ENCODE measurements around the gene ITPR3.

Gene ITPR3

DNA sequence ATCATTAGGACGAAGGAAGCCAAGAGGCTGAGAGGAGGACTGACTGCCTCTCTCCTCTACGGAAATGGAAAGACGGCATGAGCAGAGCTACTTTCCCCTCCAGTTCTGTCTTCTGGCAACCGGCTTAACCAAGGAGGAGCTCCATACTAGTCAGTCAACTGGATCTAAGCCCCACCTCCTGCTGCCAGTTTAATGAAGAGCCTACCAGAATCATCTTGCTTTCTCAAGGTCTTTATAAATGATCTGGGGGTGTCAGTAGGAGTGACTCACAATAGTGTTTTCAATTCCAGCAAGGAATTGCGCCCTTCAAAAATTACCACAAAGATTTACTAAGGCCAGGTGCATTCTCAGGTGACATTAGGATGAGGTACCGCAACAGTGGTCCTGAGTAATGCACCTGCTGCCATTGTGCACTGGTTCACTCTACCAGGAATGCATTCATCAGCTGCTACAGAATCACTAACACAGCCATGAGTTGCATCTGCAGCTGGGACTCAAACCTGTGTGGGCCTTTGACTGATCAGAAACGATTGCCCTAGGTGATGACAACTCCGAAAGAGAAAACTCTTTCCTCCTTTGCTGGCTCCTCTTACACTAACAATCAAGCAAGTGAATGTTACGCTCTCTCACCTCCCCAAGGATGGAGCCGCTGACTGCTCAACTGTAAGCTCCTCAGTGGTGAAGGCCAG lies 87.5 kb downstream of the ITPR3 start:
- DNase-seq = no peak
- Histone ChIP-seq H3K27ac (no peak overlapping the region), H3K27me3 (replicated peaks) (no peaks in the 10 kb centered on the region), H3K4me3 (ENCODE audit: low read depth, low read length) (no peak overlapping the region), H3K36me3 (replicated peaks) (no peaks in the 10 kb centered on the region)
- TF ChIP-seq, protein P1, sequence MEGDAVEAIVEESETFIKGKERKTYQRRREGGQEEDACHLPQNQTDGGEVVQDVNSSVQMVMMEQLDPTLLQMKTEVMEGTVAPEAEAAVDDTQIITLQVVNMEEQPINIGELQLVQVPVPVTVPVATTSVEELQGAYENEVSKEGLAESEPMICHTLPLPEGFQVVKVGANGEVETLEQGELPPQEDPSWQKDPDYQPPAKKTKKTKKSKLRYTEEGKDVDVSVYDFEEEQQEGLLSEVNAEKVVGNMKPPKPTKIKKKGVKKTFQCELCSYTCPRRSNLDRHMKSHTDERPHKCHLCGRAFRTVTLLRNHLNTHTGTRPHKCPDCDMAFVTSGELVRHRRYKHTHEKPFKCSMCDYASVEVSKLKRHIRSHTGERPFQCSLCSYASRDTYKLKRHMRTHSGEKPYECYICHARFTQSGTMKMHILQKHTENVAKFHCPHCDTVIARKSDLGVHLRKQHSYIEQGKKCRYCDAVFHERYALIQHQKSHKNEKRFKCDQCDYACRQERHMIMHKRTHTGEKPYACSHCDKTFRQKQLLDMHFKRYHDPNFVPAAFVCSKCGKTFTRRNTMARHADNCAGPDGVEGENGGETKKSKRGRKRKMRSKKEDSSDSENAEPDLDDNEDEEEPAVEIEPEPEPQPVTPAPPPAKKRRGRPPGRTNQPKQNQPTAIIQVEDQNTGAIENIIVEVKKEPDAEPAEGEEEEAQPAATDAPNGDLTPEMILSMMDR (IDR thresholded peaks at IDR 0.05; ENCODE audit: low read depth, low read length, missing control alignments) = no peak
- in situ Hi-C loops (cut with HindIII; ENCODE audit: low pct_ligation_motif_present, low sequenced_read_pairs) = no loop called here

DNA sequence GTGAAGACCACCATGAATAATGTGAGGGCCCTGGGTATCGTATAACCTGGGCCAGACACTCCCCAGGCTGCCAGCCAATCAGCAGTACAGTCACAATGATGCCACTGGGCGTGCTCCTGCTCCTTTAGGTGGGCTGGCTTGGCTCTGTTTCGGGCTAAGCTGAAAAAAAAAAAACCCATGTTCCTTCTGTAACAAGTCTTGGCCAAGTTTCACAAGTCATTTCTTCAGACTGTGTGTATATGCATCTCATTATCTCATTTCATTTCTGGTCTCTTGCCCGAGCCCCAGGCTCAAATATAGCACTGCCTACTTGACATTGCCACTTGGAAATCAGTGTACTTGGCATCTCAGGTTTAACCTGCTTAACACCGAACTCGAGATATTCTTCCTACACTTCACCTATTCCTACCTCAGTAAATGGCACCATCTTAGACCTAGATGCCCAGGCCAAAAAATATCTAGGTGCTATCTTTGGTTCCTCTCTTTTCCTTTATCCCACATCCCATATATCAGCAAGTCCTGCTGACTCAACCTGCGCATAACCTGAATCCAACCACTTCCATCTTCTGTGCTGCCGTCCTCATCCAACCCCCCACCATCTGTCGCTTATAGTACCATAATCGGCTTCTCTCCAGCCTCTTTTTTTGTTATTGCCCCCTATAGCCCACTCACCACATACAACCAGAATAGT lies 88.6 kb downstream of the ITPR3 start:
- no peak overlapping the region for H3K4me3 ChIP-seq (ENCODE audit: low read depth, low read length)
- H3K27ac ChIP-seq = no peak overlapping the region
- TF ChIP-seq, protein P1 (IDR thresholded peaks at IDR 0.05; ENCODE audit: low read depth, low read length, missing control alignments) = no peak
- in situ Hi-C loops (cut with HindIII; ENCODE audit: low pct_ligation_motif_present, low sequenced_read_pairs) = no loop called here
- H3K36me3 ChIP-seq (replicated peaks) = no peaks in the 10 kb centered on the region
- H3K27me3 ChIP-seq (replicated peaks) = no peaks in the 10 kb centered on the region
- no peak for DNase-seq

DNA sequence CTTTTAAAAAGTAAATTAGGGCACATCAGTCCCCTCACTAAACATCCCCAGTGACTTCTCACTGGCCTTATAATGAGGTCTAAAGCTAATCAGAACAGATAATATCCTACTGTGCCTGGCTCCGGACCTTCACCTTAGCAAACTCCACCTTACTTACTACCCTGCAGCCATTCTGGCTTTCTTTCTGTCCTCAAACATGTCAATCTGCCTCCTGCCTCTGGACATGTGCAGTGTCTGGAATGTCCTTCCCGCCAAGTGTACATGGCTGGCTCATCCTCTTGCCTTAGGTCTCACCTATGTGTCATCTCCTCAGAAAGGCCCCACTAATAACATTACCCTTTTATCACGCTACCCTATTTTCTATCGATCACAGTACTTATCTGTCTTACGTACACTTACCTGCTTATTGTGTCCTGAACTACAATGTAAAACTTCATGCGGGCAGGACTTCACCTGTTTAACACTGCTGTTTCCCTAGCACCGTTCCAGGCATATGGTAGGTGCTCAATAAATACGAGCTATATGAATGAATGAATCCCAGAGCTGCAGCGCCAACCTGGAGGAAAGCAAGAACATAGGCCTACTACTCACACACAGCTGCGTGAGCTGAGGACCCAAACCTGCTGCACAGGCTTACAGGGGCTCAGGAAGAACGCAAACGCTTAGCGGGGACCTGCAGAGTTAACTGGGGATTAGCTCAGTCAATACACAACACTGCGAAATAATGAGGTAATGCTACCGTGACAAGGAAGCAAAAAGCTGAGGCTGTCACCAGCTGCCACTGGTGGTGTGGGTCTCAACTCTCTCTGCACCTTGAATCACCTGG lies 89.4 kb downstream of the ITPR3 start:
- Histone ChIP-seq H3K27ac (no peak overlapping the region), H3K36me3 (replicated peaks) (no peaks in the 10 kb centered on the region), H3K4me3 (ENCODE audit: low read depth, low read length) (peak overlapping the region; percentile 75), H3K27me3 (replicated peaks) (no peaks in the 10 kb centered on the region)
- in situ Hi-C loops (cut with HindIII; ENCODE audit: low pct_ligation_motif_present, low sequenced_read_pairs) = no loop called here
- DNase-seq = no peak
- TF ChIP-seq, protein P1 (IDR thresholded peaks at IDR 0.05; ENCODE audit: low read depth, low read length, missing control alignments) = no peak

DNA sequence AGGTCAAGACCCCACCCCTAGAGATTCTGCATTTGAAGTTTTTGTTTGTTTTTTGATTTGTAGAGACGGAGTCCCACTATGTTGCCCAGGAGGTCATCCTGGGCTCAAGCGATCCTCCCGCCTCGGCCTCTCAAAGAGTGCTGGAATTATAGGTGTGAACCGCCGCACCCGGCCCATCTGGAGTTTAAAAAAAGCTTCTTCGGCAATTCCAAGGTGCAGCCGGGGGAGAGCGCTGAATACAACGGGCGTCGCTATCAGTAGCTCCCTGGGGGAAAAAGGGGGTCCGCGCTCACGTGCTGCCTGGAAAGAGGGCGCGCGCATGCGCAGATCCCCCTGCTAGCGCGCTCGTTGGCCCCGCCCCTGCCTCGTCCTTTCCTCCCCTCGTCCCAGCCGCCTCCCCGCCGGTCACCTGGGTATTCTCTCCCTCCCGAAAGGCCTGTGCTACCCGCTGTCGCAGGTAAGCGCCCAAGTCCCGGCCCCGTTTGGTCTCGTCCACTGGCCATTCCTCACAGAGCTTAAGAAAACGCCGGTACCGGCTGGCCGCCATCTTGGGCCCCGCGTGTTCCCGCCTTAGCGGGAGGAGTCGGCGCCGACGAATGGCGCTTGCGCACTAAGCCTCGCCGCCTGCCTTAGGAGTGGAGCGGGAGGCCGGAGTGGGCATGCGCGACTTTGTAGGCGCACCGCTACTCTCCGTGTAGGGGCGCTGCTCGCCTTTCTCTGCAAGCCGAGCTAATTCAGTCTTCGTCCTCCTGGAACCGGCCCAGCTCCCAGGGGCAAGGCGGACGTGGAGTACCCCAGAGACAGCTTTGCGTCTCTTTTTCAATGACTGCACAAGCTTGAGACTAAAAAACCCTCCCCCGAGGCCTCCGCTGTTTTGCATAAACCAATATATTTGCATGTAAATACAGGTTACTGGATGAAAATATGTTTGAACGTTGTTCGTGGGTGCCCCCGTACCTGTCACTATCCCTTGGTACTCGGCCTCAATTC lies 90.3 kb downstream of the ITPR3 start, which contains the start of gene UQCC2:
UQCC2 (minus strand) TSS at position 561 of the 990 bp plus-strand sequence; CDS start at position 547, 14 bp downstream.
- H3K27ac ChIP-seq = peak within 1 kb of the TSS; percentile 78
- peak; percentile 87 for DNase-seq
- TF ChIP-seq, protein P1 (IDR thresholded peaks at IDR 0.05; ENCODE audit: low read depth, low read length, missing control alignments) = peak; percentile 74
- H3K36me3 ChIP-seq (replicated peaks) = no peaks in the 10 kb centered on the region
- in situ Hi-C loops (cut with HindIII; ENCODE audit: low pct_ligation_motif_present, low sequenced_read_pairs) = no loop called here
- H3K27me3 ChIP-seq (replicated peaks) = no peaks in the 10 kb centered on the region
- peak within 1 kb of the TSS; percentile 75 for H3K4me3 ChIP-seq (ENCODE audit: low read depth, low read length)

DNA sequence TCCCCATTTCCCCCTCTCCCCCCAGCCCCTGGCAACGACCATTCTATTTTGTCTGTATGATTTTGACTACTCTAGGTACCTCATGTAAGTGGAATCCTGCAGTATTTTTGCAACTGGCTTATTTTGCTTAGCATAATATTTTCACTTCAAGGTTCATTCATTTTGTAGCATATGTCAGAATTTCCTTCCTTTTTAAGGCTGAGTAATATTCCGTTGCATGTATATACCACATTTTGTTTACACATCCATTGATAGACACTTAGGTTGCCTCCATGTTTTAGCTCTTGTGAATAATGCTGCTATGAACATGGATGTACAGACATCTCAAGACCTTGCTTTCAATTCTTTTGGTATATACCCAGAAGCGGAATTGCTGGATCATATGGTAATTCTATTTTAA lies 91.8 kb downstream of the ITPR3 start:
- Histone ChIP-seq H3K27me3 (replicated peaks) (no peaks in the 10 kb centered on the region), H3K27ac (no peak overlapping the region), H3K36me3 (replicated peaks) (no peaks in the 10 kb centered on the region), H3K4me3 (ENCODE audit: low read depth, low read length) (no peak overlapping the region)
- DNase-seq = no peak
- in situ Hi-C loops (cut with HindIII; ENCODE audit: low pct_ligation_motif_present, low sequenced_read_pairs) = no loop called here
- TF ChIP-seq, protein P1 (IDR thresholded peaks at IDR 0.05; ENCODE audit: low read depth, low read length, missing control alignments) = no peak

All from brain microvascular endothelial cell (primary cell).